Fibroblast of peridontal ligament (primary cell): ENCODE measurements around the gene STRADB.
"Not testable (repeated sequence)": the region's sequence is repeated elsewhere in the genome, so short reads cannot be mapped to it uniquely, and the experiment has no call there.

Source experiments
- DNase-seq: peaks from one replicate; pipeline ENCODE4 v3.0.0-alpha.2; 2010; ENCODE audit errors: extremely low read depth

STRADB gene

GRCh38 chr2:201430839-201431238, 20.7 kb upstream of the STRADB start:
- DNase-seq: no peak

GRCh38 chr2:201432038-201432620, 19.4 kb upstream of the STRADB start:
- peak; percentile 78 for DNase-seq

GRCh38 chr2:201432621-201433393, 18.7 kb upstream of the STRADB start:
- DNase-seq: peak; percentile 95

- DNase-seq: no peak
These were observed 18.0 kb upstream of the STRADB start for GRCh38 chr2:201433394-201433995.

- peak; percentile 41 for DNase-seq
These were observed 15.4 kb upstream of the STRADB start for GRCh38 chr2:201436141-201436540.

GRCh38 chr2:201439336-201439922, 12.1 kb upstream of the STRADB start:
- DNase-seq: not testable (repeated sequence)

DNA sequence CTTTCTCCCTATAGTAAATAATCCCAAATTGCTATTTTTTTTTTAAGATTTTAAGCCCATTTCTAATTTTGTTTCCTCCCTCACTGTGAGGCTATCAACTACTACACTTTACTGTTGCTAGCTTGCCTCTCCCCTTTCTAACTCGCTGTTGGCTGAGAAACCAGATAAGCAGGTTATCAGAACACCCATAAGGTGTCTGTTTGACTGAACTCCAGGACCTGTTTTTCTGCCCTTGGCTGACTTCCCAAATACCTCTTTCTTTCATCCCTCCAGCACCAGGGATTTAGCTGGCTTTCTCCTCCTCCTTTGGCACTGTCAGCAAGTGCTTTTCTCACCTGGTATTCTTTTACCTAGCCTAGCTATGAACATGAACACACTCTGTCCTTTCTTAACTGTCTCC, 11.4 kb upstream of the STRADB start:
- no peak for DNase-seq

- peak; percentile 17 for DNase-seq
These were observed 10.1 kb upstream of the STRADB start for GRCh38 chr2:201441409-201441808.

DNA sequence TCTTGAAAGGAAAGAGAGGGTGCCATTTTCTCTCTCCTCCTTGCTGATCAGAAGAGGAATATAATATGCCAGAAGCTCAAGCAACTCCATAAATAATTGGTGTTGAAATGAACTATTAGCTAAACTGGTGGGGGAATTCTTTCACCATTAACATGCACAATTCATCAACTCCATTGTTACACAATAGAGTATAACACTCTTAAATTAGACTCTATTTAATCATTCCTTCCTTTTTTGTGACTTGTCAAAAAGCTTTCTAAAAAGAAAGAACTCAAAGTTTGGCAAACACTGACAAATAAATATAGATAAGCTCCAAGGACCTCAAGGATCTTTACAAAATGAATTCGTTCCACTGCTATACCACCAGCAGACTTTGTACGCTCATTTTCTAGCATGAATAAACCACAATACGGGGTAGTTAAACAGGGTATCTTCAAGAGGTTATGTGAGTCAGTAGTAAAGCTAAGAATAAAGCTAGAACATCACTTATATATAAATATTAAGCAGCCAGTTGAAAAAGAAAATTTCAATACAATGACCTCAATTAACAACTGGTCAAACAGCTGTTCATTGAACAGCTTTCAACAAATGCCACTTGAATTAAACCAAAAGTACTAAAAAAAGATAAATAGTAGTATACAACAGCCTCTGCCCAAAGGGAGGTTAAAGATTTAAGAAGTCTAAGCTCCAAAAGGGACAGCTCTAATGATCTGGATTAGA, 6.6 kb upstream of the STRADB start:
- DNase-seq: no peak

- no peak for DNase-seq
These were observed 4.5 kb upstream of the STRADB start for GRCh38 chr2:201447086-201447485.

DNA sequence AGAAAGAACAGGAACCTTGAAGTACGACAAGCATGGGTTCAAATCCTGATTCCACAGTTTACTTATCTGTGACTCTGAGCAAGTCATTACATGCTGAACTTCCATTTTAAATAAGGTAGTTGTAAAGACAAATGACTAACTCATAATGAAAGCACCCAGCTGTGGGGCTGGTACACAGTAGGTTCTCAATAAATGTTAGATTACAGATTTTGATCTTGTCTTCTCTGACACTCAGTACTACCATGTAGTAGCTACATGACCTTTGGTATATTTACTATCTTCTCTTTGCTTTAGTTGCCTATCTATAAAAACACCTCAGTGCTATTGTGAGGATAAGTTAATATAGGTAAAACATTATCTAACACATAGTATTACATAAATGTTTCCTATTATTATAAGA, 3.5 kb upstream of the STRADB start:
- no peak for DNase-seq

DNA sequence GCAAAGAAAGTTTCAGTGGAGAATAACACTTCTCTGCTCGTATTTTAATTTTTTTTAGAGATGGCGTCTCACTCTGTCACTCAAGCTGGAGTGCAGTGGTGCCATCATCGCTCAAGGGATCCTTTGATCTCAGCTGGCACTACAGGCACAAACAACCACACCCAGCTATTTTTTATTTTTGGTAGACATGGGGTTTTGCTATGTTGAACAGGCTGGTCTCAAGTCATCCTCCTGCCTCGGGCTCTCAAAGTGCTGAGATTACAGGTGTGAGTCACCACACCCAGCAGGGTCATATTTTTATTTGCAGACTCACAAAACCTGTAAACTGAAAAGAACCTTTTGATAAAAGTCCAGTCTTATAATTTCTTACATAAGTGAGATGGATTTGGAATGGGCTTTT, 2.8 kb upstream of the STRADB start:
- no peak for DNase-seq

GRCh38 chr2:201450954-201451291, 617 bp upstream of the STRADB start:
- peak; percentile 60 for DNase-seq

- peak; percentile 36 for DNase-seq
These were observed 750 bp downstream of the STRADB start for GRCh38 chr2:201452058-201452921.

DNA sequence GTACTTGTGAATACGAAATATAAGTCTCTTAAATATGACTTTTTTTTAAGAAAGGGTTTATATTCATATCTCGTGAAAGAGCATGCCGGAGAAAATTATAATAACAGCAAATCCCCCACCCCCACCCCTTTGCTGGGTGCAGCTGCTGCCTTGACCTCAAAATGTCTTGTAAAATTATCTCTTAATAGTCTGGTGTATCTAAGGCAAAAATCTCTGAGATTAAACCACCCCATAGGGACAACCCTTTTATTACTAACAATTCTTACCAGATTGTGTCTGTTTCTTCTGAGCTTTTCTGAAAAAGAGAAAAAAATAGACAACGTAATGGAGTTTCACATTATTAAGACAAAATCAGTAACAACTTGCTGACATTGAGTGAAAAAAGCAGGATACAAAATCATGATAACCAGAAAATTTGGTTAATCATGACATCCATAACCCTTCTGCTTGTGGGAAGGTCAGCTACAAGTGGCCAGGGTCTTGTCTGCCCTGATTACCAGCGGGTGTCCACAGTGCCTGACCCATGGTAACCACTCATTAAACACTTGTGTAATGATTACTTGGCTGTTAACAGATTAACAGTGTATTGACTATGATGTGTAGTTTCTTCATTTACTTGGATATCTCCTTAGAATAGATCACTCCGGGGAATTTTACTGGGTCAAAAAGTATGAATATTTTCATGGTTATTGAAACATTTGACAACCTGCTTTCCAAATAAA, 1.5 kb downstream of the STRADB start:
- no peak for DNase-seq

GRCh38 chr2:201458381-201458780, 6.8 kb downstream of the STRADB start:
- no peak for DNase-seq

GRCh38 chr2:201460532-201460931, 9.0 kb downstream of the STRADB start:
- no peak for DNase-seq

DNA sequence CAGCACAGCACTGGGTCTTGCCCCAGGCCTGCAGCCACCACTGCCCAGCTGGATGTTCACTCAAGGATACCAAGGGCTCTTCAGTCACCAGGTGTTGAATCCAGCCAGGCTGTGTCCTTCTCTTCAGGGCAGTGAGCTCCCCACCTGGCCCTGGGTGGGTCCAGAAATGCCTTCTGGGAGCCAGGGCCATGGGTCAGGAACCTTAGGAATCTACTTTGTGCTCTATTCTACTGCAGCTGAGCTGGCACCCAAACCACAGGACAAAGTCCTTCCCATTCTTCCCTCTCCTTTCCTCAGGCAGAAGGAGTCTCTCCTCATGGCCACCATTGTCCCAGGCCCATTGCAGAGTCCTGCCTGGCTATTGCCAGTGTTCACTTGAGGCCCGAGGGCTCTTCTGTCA, 13.0 kb downstream of the STRADB start:
- DNase-seq: no peak

- DNase-seq: peak; percentile 18
These were observed 14.0 kb downstream of the STRADB start for GRCh38 chr2:201465524-201465971.

- peak; percentile 89 for DNase-seq
These were observed 14.6 kb downstream of the STRADB start for GRCh38 chr2:201466050-201466675.
